GM12892 (cell line): ENCODE data around the gene SERGEF.

ENCODE experiments used
- POLR2A ChIP-seq: IDR thresholded peaks from 2 replicates; pipeline ENCODE4 v1.6.1; 2011; ENCODE audit warnings: low read depth, low read length, control low read depth
- POLR2AphosphoS5 ChIP-seq: IDR thresholded peaks from 2 replicates; pipeline ENCODE4 v1.6.1; 2011; ENCODE audit warnings: low read depth, low read length, control low read depth
- TAF1 ChIP-seq: IDR thresholded peaks from 2 replicates; pipeline ENCODE4 v1.6.1; 2011; ENCODE audit warnings: low read depth, mild to moderate bottlenecking, control low read depth, low read length, borderline replicate concordance

- TF ChIP-seq POLR2A (no peak), POLR2AphosphoS5 (no peak), TAF1 (no peak)
Measured at GRCh38 chr11:17801166-17801565, 211.7 kb downstream of the SERGEF start.
